ENCODE results near the gene RELCH. TPM values are rescaled to one million over a fixed set of nuclear protein-coding genes. Genes with fewer than 3 reads are reported as not detected.

Gene RELCH
- total RNA-seq, 1 experiment from 2014 or later: 19.5 TPM

DNA sequence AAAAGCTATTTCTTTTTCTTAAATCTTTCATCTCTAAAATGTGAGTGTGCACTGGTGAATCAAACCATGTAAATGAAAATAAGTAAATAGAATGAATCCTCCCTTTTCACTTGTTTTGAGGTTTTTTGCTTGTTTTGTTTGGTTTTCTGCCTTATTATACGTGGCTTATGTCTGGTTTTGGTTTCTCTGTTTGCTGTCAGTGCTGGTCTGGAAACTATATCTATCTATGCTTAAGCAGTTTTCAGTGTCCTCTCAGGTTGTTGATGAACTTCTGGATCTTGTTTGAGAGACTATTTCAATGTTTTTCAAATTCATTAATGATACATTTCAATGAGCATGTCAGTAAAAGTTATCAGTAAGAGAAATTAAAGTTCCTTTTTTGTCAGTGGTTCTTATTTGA is 90.0 kb downstream of the RELCH start:
- Histone ChIP-seq H3K9me3 (ENCODE audit: control insufficient read depth, insufficient read depth, low read depth, low read length) (no peaks in the 10 kb centered on the region), H3K27me3 (ENCODE audit: control insufficient read depth, insufficient read depth, low read length) (no peaks in the 10 kb centered on the region), H3K36me3 (ENCODE audit: control insufficient read depth, insufficient read depth, low read length) (no peaks in the 10 kb centered on the region; the same call in 1 of the 2 replicates), H3K4me1 (ENCODE audit: control insufficient read depth, insufficient read depth, low read length) (no peaks in the 10 kb centered on the region), H3K4me3 (ENCODE audit: low read depth in 2 of 2, low read length in 2 of 2) (no peak overlapping the region), H3K27ac (ENCODE audit: low read length) (no peak overlapping the region)
- no TSS peak for BruUV-seq (replicated peaks)
- in situ Hi-C loops (cut with HindIII; ENCODE audit: low pct_unique_long_range_greater_than_20kb, low sequenced_read_pairs): no loop called here
- TF ChIP-seq, protein P1, sequence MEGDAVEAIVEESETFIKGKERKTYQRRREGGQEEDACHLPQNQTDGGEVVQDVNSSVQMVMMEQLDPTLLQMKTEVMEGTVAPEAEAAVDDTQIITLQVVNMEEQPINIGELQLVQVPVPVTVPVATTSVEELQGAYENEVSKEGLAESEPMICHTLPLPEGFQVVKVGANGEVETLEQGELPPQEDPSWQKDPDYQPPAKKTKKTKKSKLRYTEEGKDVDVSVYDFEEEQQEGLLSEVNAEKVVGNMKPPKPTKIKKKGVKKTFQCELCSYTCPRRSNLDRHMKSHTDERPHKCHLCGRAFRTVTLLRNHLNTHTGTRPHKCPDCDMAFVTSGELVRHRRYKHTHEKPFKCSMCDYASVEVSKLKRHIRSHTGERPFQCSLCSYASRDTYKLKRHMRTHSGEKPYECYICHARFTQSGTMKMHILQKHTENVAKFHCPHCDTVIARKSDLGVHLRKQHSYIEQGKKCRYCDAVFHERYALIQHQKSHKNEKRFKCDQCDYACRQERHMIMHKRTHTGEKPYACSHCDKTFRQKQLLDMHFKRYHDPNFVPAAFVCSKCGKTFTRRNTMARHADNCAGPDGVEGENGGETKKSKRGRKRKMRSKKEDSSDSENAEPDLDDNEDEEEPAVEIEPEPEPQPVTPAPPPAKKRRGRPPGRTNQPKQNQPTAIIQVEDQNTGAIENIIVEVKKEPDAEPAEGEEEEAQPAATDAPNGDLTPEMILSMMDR (IDR thresholded peaks at IDR 0.05): no peak
- TF ChIP-seq SIN3A (IDR thresholded peaks at IDR 0.05; ENCODE audit: borderline replicate concordance, insufficient read depth, low read depth, low read length): no peak
- TF ChIP-seq POLR2AphosphoS5 (IDR thresholded peaks at IDR 0.05; ENCODE audit: low read depth, low read length): no peak
- TF ChIP-seq, protein P2, sequence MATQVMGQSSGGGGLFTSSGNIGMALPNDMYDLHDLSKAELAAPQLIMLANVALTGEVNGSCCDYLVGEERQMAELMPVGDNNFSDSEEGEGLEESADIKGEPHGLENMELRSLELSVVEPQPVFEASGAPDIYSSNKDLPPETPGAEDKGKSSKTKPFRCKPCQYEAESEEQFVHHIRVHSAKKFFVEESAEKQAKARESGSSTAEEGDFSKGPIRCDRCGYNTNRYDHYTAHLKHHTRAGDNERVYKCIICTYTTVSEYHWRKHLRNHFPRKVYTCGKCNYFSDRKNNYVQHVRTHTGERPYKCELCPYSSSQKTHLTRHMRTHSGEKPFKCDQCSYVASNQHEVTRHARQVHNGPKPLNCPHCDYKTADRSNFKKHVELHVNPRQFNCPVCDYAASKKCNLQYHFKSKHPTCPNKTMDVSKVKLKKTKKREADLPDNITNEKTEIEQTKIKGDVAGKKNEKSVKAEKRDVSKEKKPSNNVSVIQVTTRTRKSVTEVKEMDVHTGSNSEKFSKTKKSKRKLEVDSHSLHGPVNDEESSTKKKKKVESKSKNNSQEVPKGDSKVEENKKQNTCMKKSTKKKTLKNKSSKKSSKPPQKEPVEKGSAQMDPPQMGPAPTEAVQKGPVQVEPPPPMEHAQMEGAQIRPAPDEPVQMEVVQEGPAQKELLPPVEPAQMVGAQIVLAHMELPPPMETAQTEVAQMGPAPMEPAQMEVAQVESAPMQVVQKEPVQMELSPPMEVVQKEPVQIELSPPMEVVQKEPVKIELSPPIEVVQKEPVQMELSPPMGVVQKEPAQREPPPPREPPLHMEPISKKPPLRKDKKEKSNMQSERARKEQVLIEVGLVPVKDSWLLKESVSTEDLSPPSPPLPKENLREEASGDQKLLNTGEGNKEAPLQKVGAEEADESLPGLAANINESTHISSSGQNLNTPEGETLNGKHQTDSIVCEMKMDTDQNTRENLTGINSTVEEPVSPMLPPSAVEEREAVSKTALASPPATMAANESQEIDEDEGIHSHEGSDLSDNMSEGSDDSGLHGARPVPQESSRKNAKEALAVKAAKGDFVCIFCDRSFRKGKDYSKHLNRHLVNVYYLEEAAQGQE (IDR thresholded peaks at IDR 0.05; ENCODE audit: insufficient read depth in 1 of 2, low read depth in 2 of 2, low read length in 1 of 2): no peak
- TF ChIP-seq TCF7L2 (IDR thresholded peaks at IDR 0.05; ENCODE audit: low read depth, low read length): no peak
- intact Hi-C loops (cut with micrococcal nuclease; ENCODE audit: unreplicated experiment): no loop called here
- CTCF ChIA-PET: no interaction called here
- no peak for ATAC-seq
- DNase-seq (ENCODE audit: low read depth, low spot score): no peak
- POLR2A ChIA-PET: no interaction called here

DNA sequence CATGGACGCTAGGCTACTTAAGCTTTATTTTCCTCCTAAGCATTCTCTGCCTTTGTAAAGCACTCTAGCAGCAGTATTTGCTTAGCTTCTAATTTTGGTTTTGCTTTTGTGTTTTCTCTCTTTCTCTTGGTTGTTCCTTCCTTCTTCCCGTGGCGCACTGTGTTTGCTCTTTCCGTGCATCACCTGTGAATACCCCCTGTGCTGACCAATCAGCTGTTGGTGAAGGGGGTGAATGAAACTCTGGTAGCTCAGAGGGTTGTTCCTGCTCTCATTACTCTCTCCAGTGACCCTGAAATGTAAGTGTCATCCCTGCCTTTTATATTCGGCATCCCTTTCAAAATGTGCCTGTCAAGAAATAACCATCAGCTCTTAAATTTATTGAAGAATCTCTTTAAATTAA is 92.5 kb downstream of the RELCH start:
- Histone ChIP-seq H3K4me3 (ENCODE audit: low read depth in 2 of 2, low read length in 2 of 2) (no peak overlapping the region), H3K9me3 (ENCODE audit: control insufficient read depth, insufficient read depth, low read depth, low read length) (no peaks in the 10 kb centered on the region), H3K27ac (ENCODE audit: low read length) (no peak overlapping the region), H3K27me3 (ENCODE audit: control insufficient read depth, insufficient read depth, low read length) (no peaks in the 10 kb centered on the region), H3K4me1 (ENCODE audit: control insufficient read depth, insufficient read depth, low read length) (no peaks in the 10 kb centered on the region), H3K36me3 (ENCODE audit: control insufficient read depth, insufficient read depth, low read length) (no peaks in the 10 kb centered on the region; the same call in 1 of the 2 replicates)
- ChIA-PET POLR2A (no interaction called here), CTCF (no interaction called here)
- DNase-seq (ENCODE audit: low read depth, low spot score) (no peak), ATAC-seq (no peak)
- BruUV-seq (replicated peaks): no TSS peak
- intact Hi-C loops (cut with micrococcal nuclease; ENCODE audit: unreplicated experiment): no loop called here
- no peak for TF ChIP-seq POLR2AphosphoS5 (IDR thresholded peaks at IDR 0.05; ENCODE audit: low read depth, low read length)
- TF ChIP-seq SIN3A (IDR thresholded peaks at IDR 0.05; ENCODE audit: borderline replicate concordance, insufficient read depth, low read depth, low read length): no peak
- no peak for TF ChIP-seq TCF7L2 (IDR thresholded peaks at IDR 0.05; ENCODE audit: low read depth, low read length)
- TF ChIP-seq, protein P1 (IDR thresholded peaks at IDR 0.05): no peak
- TF ChIP-seq, protein P2 (IDR thresholded peaks at IDR 0.05; ENCODE audit: insufficient read depth in 1 of 2, low read depth in 2 of 2, low read length in 1 of 2): no peak
- in situ Hi-C loops (cut with HindIII; ENCODE audit: low pct_unique_long_range_greater_than_20kb, low sequenced_read_pairs): no loop called here

Data from Panc1 (cell line).